AG09319 (cell line): ENCODE measurements around the gene PCSK5.

Source experiments
- DNase-seq: peaks from one replicate; pipeline ENCODE4 v3.0.0-alpha.2; 2010; ENCODE audit warnings: low read depth; ENCODE audit errors: extremely low read depth
- CTCF ChIP-seq: IDR thresholded peaks from 2 replicates; pipeline ENCODE4 v1.5.1; 2011; ENCODE audit warnings: low read depth, mild to moderate bottlenecking, inconsistent platforms, low read length, moderate library complexity

The PCSK5 gene

GRCh38 chr9:75873712-75874111 lies 16.8 kb upstream of the PCSK5 start:
- no peak for TF ChIP-seq CTCF
- no peak for DNase-seq

- no peak for TF ChIP-seq CTCF
- DNase-seq, result no peak
These were observed 13.4 kb upstream of the PCSK5 start for GRCh38 chr9:75876999-75877640.

GRCh38 chr9:75878488-75878860 lies 12.0 kb upstream of the PCSK5 start:
- no peak for DNase-seq
- TF ChIP-seq CTCF, result no peak

- no peak for DNase-seq
- no peak for TF ChIP-seq CTCF
These were observed 9.9 kb upstream of the PCSK5 start for GRCh38 chr9:75880618-75881017.

- no peak for TF ChIP-seq CTCF
- DNase-seq, result no peak
These were observed 8.7 kb upstream of the PCSK5 start for GRCh38 chr9:75881761-75882160.

- TF ChIP-seq CTCF, result no peak
- DNase-seq, result no peak
These were observed 4.8 kb upstream of the PCSK5 start for GRCh38 chr9:75885652-75886051.

- TF ChIP-seq CTCF, result no peak
- no peak for DNase-seq
These were observed 896 bp upstream of the PCSK5 start for GRCh38 chr9:75889577-75889976.
